Peyer's patch (tissue), 4 donors: ENCODE results near the gene HHIPL1.

Experiments
- POLR2A ChIP-seq, 2 donors: fragments of 450-650 bp; IDR thresholded peaks; one replicate each; pipeline ENCODE4 v1.5.1; 2017; ENCODE audit warnings: antibody characterized with exemption in 2 of 2, mild to moderate bottlenecking in 2 of 2, moderate library complexity in 2 of 2
- TF ChIP-seq, protein P1 (sequence below), 6 experiments: fragments of 450-650 bp in 4 of 6; fragments of 200-600 bp in 2 of 6; sonication (generic) in 1 of 6; IDR thresholded peaks; one replicate each; pipeline ENCODE4 v1.5.1; 2017 to 2019; ENCODE audit warnings: antibody characterized with exemption in 6 of 6, mild to moderate bottlenecking in 3 of 6, moderate library complexity in 1 of 6

DNA sequence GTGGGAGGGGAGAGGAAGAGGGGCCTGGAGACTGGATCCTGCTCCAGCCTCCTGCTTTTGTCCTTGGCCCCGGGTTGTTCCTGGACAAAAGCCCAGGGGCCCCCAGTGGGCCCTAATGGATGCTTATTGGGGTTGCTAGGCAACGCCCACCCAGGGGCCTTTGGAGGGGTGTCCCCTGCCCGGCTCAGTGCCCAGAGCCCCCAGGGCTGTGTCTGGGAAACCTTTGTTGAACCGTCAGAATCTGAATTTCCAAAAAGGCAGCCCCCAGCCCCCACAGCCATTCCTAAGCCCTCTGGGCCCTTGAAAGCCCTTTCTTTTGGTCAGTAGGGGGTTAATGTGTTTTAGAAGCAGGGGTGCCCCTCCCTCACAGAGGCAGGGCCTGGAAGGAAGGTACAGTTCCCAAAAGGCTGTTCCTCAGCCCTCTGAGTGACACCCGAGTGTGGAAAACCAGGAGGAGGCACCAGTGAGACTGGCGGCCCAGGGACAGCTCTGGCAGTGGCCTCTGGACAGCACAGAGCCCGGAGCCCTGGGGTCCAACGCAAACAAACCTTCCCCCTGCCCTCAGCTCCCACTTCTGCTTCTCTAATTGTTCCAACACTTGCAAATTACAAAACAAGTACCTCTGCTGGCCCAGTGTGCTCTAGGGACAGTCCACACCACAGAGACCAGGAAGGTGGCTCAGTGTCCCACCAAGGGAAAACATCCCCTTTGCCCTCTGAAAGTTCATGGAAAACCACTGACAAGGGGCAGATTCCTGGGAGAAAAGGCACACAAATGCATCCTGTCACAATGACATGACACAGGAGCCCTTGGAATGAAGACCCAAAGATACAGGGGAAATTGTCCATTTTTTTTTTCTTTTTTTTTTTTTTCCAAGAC lies 19.4 kb downstream of the HHIPL1 start:
- TF ChIP-seq, protein P1, sequence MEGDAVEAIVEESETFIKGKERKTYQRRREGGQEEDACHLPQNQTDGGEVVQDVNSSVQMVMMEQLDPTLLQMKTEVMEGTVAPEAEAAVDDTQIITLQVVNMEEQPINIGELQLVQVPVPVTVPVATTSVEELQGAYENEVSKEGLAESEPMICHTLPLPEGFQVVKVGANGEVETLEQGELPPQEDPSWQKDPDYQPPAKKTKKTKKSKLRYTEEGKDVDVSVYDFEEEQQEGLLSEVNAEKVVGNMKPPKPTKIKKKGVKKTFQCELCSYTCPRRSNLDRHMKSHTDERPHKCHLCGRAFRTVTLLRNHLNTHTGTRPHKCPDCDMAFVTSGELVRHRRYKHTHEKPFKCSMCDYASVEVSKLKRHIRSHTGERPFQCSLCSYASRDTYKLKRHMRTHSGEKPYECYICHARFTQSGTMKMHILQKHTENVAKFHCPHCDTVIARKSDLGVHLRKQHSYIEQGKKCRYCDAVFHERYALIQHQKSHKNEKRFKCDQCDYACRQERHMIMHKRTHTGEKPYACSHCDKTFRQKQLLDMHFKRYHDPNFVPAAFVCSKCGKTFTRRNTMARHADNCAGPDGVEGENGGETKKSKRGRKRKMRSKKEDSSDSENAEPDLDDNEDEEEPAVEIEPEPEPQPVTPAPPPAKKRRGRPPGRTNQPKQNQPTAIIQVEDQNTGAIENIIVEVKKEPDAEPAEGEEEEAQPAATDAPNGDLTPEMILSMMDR (IDR thresholded peaks at IDR 0.05): no peak
- TF ChIP-seq POLR2A (IDR thresholded peaks at IDR 0.05): no peak
